ENCODE results near the gene TARBP1.

DNA sequence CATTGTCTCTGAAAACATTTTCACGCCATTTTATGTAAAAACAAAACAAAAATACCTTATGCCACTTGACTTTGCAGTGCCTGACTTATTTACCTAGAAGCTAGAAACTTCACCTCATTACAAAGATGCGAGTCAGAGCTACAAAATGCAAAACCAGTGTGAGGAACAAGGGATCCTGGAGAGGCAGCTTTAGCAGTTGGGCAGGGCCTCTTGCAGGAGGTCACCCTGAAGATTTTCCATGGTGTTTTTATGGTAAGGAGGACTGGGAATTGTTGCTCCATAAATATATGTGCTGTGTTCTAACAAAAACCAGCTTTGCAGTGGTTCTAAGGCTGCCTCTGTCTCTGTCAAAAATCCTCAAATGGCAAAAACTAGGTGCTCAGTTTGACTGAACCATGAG is 36.4 kb upstream of the TARBP1 start:
- no peak for TF ChIP-seq ZNF274 (IDR thresholded peaks at IDR 0.05; ENCODE audit: low read depth, low read length)
- no peak for TF ChIP-seq YY1 (IDR thresholded peaks at IDR 0.05; ENCODE audit: insufficient read depth, insufficient read length)

Measured in NT2/D1 (cell line).